Body of pancreas (tissue), 4 donors: ENCODE measurements around the gene PA2G4.

Source experiments
- CTCF ChIP-seq, 7 experiments: fragments of 450-650 bp in 4 of 7; fragments of 200-600 bp in 3 of 7; sonication (generic) in 3 of 7; IDR thresholded peaks; one replicate each; pipeline ENCODE4 v1.5.1; 2016 to 2019; ENCODE audit warnings: antibody characterized with exemption in 7 of 7
- POLR2A ChIP-seq, 3 donors: fragments of 450-650 bp; IDR thresholded peaks; one replicate each; pipeline ENCODE4 v1.6.1; 2016; ENCODE audit warnings: antibody characterized with exemption in 3 of 3, mild to moderate bottlenecking in 2 of 3

- TF ChIP-seq POLR2A (IDR thresholded peaks at IDR 0.05) (no peak), CTCF (IDR thresholded peaks at IDR 0.05) (no peak)
Observed at GRCh38 chr12:56114084-56114483, 9.7 kb downstream of the PA2G4 start.
